HG02571 (cell line): ENCODE measurements around the gene DCST2.

Source experiments
- ATAC-seq: cut with Tn5 transposase; IDR thresholded peaks from one replicate; pipeline ENCODE4 v1.9.1; 2021; ENCODE audit warnings: mild to moderate bottlenecking, moderate library complexity; ENCODE audit not compliant: unreplicated experiment

The DCST2 gene

GRCh38 chr1:155050560-155051341 lies 17.2 kb upstream of the DCST2 start, which contains the start of gene ADAM15:
Gene ADAM15 (plus strand): TSS chr1:155051316. CDS start chr1:155051387, 71 bp downstream.
- ATAC-seq, result no peak

GRCh38 chr1:155049651-155050559 lies 16.3 kb upstream of the DCST2 start:
- no peak for ATAC-seq

DNA sequence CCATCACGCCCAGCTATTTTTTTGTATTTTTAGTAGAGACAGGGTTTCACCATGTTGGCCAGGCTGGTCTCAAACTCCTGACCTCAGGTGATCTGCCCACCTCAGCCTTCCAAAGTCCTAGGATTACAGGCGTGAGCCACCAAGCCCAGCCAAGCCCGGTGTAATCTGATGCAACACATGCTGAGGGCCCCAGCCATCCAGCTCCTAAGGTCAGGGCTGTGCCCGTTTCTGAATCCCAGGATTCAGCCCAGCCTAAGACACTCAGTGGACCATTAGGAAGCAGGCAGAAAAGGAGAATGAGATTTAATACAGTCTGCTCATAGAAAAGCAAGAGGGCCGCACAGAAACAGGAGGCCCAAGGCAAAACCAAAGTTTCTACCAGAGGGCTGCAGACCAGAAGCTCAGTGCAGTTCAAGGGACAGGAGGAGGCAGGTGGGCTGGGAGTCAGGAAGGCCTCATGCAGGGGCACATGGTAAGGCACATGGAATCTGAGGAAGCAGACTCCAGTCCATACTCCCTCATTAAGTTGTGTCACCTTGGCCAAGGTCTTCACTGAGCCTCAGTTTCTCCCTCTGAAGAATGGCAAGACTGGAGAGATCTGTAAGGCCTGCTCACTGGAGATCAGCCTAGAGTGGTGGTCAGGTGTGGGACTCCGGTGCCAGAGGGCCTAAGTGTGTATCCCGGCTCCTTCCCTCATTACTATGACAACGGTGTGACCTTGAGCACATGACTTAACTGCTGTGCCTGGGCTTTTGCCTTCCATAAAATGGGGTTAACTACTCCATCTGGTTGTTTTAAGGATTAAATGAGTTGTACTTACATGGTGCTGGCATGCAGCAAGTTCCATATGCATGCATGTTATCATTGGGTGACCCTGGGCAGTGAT lies 15.1 kb upstream of the DCST2 start:
- no peak for ATAC-seq

- no peak for ATAC-seq
Measured at GRCh38 chr1:155044812-155045657, 11.5 kb upstream of the DCST2 start.

DNA sequence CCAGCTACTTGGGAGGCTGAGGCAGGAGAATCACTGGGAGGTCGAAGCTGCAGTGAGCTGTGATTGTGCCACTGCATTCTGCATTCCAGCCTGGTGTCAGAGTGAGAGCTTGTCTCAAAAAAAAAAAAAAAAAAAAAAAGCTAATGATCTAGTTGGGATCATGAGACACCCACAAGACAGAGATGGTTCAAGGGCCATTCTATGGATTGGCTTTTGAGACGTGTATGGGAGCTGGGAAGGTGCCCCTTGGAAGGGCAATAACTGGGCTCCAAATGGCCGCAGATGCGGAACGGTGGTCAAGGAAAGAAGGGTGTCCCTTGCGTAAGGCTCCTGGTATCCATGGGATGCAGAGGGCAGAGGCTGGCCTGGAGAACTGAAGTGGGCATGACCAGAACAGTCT lies 10.8 kb upstream of the DCST2 start:
- ATAC-seq, result no peak

DNA sequence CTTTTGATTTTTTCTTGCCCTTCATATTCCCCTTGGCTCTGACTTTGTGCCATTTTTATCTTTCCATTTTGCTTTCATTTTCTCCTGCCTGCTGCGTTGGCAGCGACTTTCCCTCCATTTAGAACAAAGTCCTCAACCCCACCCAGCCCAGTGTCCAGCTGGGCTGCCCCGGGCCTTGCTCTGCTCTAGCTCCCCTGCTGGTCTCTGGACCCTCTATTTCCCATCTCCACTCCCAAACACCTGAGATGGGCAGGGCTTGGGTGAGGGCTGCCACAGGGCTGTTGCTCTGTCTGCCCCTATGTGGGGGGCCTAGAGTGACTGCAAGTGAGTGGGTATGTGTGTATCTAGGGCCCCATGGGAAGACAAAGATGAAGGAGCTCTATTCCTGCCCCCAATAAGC lies 10.2 kb upstream of the DCST2 start:
- ATAC-seq, result no peak

GRCh38 chr1:155043301-155043702 lies 9.7 kb upstream of the DCST2 start:
- ATAC-seq, result no peak

DNA sequence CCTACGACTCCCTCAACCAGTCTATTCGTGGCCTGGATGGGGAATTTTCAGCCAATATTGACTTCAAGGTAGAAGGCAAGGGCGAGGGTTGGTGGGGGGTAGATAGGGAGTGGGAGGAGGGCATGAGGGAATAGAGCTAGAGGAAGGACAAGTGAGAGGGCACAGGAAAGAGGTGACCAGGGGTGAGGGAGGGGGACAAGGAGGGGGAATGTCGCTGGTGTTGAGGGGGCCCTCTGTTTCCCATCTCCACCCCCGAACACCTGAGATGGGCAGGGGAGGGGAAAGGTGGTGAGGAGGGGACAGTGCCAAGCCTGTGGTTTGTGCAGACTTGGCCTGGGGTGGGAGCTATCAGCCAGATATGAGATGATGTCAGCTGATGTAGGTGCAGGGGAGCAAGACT lies 9.2 kb upstream of the DCST2 start:
- no peak for ATAC-seq

GRCh38 chr1:155040358-155041093 lies 6.9 kb upstream of the DCST2 start:
- ATAC-seq, result no peak

DNA sequence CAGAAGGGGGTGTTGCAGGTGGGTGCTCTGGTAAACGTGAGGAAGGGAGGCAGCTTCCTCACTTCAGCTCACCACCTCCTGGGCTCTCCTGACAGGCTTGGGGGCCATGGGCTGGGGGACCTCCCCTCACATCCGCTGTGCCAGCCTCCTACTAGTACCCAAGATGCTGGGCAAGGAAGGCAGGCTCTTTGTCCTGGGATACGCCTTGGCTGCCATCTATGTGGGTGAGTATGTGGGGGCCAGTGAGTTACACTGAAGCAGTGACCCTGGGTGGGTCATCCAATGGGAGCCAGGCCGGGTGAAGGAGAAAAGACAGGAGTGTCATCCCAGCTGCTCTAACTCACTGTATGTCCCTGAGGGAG lies 5.7 kb upstream of the DCST2 start:
- no peak for ATAC-seq

- no peak for ATAC-seq
Measured at GRCh38 chr1:155038602-155039307, 5.2 kb upstream of the DCST2 start.

DNA sequence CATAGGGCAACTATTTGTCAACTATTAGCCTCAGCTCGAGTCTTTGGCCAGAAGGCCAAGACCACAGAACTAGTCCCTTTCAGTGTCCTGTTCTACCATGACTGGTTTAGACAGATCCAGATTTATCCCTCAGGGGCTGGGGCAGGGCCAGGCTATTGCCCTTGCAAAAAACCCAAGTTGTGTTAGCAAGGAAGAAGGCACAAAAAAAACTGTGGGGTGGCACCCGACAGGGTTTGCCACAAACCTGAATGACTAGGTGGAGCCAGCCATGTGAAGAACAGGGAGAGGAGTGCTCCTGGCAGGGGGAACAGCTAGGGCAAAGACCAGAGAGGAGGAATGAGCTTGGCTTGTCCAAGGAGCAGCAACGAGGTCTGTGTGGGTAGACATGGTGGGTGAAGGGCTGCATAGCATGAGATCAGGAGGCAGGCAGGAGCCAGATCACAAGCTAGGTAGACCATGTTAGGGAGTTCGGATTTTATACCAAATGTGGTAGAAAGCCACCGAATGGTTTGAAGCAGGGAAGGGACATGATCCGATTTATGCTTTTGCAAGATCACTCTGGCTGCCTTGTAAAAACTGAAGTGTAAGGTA lies 4.4 kb upstream of the DCST2 start:
- no peak for ATAC-seq

DNA sequence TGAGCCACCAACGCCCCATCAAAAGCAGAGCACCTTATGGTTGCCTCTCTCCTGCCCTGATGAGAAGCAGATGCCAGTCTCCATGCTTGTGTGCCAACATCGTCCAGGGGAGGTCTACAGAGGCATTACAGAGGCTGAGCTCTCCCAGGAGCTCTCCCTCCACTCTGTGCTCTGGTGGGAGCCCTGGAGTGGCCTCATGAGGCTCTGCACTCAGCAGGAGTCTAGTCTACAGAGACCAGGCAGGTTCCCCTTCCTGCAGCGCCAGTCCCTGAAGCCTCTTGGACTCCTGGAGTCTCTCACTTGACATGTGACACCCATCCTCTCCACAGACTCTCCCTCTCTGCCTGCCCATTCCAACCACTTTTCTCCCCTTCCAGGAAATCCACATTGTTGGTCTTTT lies 3.5 kb upstream of the DCST2 start:
- no peak for ATAC-seq

- no peak for ATAC-seq
Measured at GRCh38 chr1:155035936-155036335, 2.4 kb upstream of the DCST2 start.

GRCh38 chr1:155034318-155035208 lies 982 bp upstream of the DCST2 start:
- no peak for ATAC-seq

DNA sequence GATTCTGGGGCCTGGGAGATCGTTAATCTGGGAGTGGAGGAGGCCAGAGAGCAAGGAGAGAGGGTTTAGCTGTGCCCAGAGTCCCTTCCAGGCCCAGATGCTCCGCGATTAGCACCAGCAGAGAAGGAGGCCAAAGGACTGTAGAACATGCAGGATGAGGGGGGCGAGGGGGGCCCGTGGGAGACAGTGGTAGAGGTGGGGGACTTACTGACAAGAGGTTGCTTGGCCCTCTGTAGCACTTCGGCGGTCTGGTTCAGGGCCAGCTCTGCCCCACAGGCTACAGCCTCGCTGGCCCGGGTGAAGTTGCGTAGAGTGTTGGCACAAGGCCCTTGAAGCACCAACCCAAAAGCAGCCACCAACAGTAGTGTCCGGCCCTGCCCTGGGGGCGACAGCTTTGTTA lies 695 bp downstream of the DCST2 start:
- no peak for ATAC-seq

DNA sequence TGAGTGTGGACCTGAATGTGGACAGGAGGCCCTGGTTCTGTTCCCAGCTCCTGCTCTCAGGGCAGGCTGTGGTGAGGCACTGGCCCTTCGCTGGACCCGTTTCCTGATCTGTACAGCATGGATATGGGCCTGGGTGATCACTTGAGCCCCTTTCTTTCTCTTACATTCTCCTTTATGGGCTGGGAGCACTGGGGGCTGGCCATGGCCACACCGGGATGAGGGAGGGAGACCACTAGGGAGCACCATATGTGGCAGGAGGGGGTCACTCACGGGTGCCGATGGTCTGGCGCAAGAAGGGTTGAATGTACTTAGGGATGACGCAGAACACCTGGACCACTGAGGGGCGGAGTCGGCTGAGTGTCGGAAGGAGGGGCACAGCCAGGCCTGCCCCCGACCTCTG lies 2.7 kb downstream of the DCST2 start:
- no peak for ATAC-seq
